AG04449 (cell line): ENCODE data around the gene PRPSAP2.

Experiments used
- CTCF ChIA-PET: fragments of 350-600 bp; formaldehyde crosslinking; extraction: SDS; loops from one replicate; lab custom pipeline; 2021; ENCODE audit warnings: antibody characterized with exemption; lab: Yijun Ruan, JAX
- POLR2A ChIA-PET: fragments of 400-600, 350-600 bp; formaldehyde crosslinking; extraction: SDS; loops from one replicate; lab custom pipeline; 2020; ENCODE audit warnings: antibody characterized with exemption, inconsistent platforms; lab: Yijun Ruan, JAX
- DNase-seq: peaks from one replicate; pipeline ENCODE4 v3.0.0-alpha.2; 2010; ENCODE audit warnings: low read depth, low spot score
- H3K4me3 ChIP-seq: 2 replicates; pipeline ENCODE4 v1.5.1; 2011; ENCODE audit warnings: low read depth, mild to moderate bottlenecking, control low read depth, low read length
- TF ChIP-seq, protein P1 (sequence below): IDR thresholded peaks from one replicate; pipeline ENCODE4 v1.5.1; 2011; ENCODE audit warnings: mild to moderate bottlenecking, moderate library complexity, low read length, control low read depth, inconsistent platforms; ENCODE audit not compliant: insufficient read depth; ENCODE audit errors: missing control alignments

Gene PRPSAP2

DNA sequence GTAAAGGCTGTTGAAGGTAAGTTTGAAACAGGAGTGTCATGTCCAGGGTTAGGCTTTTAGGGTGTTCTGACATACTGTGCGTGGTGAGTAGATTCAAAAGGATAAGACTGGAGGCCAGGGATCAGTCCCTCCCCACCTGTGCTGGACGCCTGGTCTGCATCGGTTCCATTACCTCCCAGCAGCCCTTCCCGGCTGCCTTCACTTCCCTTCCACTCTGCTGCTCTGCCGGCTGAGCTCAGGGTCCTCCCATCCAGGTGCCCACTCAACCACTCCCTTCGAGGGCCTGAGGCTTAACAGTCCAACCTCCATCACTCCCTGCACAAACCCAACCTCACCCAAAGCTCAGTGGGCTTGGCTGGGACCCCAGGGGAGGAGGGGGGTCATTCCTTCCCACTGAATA, 89.9 kb downstream of the PRPSAP2 start:
- TF ChIP-seq, protein P1, sequence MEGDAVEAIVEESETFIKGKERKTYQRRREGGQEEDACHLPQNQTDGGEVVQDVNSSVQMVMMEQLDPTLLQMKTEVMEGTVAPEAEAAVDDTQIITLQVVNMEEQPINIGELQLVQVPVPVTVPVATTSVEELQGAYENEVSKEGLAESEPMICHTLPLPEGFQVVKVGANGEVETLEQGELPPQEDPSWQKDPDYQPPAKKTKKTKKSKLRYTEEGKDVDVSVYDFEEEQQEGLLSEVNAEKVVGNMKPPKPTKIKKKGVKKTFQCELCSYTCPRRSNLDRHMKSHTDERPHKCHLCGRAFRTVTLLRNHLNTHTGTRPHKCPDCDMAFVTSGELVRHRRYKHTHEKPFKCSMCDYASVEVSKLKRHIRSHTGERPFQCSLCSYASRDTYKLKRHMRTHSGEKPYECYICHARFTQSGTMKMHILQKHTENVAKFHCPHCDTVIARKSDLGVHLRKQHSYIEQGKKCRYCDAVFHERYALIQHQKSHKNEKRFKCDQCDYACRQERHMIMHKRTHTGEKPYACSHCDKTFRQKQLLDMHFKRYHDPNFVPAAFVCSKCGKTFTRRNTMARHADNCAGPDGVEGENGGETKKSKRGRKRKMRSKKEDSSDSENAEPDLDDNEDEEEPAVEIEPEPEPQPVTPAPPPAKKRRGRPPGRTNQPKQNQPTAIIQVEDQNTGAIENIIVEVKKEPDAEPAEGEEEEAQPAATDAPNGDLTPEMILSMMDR: no peak
- DNase-seq: no peak
- CTCF ChIA-PET: interaction anchor here (3.6 kb wide), 1 partner anchor 13 kb away, joined by 27 read pairs; no protein-coding TSS in a partner anchor
- POLR2A ChIA-PET: no interaction called here
- no peak overlapping the region for H3K4me3 ChIP-seq

DNA sequence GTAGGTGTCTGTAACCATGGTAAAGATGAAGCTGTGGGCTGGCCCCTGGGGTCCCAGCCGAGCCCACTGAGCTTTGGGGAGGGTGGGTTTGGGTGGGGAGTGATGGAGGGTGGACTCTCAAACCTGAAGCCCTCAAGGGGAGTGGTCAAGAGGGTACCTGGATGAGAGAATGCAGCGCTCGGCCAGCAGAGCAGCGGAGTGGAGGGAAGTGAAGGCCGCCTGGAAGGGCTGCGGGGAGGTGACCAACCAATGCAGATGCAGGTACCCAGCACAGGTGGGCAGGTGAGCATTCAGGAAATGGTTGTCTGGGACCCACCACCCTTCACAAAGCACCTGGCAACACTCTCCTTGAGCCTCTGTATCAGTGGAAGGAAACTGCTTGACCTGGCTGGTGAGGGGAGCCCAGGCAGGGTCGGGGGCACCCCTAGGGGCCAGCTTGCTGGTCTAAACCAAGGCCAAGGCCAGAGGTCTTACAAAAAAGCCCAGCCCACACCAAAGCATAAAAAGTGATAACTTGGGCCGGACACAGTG, 90.6 kb downstream of the PRPSAP2 start:
- TF ChIP-seq, protein P1: no peak
- no peak overlapping the region for H3K4me3 ChIP-seq
- ChIA-PET POLR2A (no interaction called here), CTCF (interaction anchor here (1.0 to 3.6 kb wide), 2 partner anchors 10 to 12 kb away, joined by 5 to 27 read pairs; no protein-coding TSS in a partner anchor)
- no peak for DNase-seq

DNA sequence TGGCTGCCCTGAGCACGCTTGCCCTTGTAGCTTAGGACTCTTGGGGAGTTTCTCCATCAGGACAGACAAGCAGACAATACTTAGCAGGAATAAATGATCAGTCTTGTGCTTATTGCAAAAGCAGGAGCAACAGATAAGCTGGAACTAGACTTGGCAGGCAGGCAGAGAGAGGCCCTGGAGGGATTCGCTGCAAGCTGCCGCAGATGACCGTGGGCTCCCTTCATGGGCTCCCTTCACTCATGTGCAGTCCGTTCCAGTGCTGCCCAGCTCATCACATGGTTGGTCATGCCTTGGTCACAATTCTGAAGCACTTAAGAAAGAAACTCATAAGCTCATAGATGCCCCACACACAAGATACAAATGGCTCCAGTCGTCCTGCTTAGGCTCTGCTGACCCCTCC, 91.6 kb downstream of the PRPSAP2 start:
- CTCF ChIA-PET: interaction anchor here (1.0 to 3.6 kb wide), 2 partner anchors 9 to 11 kb away, joined by 5 to 27 read pairs; no protein-coding TSS in a partner anchor
- POLR2A ChIA-PET: no interaction called here
- no peak for DNase-seq
- no peak overlapping the region for H3K4me3 ChIP-seq
- TF ChIP-seq, protein P1: no peak

DNA sequence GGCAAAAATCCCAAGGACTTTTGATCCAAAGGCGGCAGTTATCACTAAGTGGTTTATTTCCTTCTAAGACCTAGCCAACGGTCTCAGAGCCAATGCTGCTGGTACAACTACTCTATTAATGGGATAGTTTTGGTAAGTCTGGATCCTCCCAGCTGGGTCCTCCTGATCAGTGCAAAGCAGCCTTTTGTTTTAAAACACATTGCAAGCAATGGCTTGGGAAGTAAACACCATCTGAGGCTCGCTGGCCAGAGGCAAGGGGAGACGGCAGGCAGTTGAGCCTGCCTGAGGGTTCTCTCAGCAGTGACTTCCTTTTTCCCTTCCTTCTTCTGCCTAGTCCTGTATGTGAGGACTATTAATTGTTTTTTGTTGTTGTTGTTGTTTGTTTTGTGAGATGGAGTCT, 92.4 kb downstream of the PRPSAP2 start:
- DNase-seq: no peak
- CTCF ChIA-PET: interaction anchor here (3.6 kb wide), 1 partner anchor 10 kb away, joined by 27 read pairs; no protein-coding TSS in a partner anchor
- no peak overlapping the region for H3K4me3 ChIP-seq
- POLR2A ChIA-PET: no interaction called here
- TF ChIP-seq, protein P1: no peak

DNA sequence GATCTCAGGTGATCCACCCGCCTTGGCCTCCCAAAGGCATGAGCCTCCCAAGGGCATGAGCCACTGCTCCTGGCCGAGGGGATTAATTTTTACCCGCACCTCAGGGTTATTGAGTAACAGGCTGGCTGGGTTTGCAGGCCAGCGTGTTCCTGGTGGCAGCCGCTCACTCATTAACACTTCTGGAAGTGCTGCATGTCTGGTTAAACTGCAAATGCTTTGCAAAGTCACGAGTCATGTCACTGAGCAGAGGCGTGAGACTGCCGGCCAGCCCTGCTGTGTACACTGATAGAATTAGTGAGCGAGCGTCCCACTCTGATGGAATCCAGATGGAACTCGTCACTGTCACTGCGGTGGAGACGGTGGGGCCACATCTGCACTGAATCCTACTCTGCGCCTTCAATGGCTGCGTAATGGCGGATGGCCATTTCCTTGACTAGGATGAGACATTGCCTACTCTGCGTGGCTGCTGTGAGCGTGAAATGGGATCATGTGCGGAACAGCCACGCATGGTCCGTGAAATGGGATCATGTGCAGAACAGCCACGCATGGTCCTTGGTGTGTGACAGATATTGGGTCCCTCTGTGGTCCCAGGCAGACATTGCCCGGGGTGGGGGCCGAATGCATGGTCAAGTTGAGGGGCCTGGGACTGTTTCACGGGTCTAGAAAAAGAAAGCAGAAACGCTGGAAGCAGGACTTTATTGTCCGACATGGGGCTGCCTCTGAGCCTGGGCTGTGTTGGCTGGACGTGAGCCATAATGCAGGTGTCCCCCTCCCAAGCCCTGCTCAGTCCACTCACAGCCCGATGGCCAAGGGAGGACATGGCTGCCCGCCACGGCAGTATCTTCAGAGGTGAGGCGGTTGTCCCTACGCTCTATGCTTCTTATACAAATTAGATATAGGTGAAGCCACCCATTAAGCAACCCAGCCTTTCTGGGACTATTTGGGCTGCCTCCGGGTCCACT, 93.3 kb downstream of the PRPSAP2 start:
- ChIA-PET POLR2A (no interaction called here), CTCF (interaction anchor here (2.0 kb wide), 1 partner anchor 10 kb away, joined by 21 read pairs; no protein-coding TSS in a partner anchor)
- TF ChIP-seq, protein P1: no peak
- no peak overlapping the region for H3K4me3 ChIP-seq
- DNase-seq: no peak
